PC-9 (cell line): ENCODE data around the gene SIAH2.

ENCODE experiments used
- EZH2 ChIP-seq: fragments of 200-600 bp; sonication (generic); IDR thresholded peaks from 2 replicates; pipeline ENCODE4 v1.8.0; 2017; ENCODE audit warnings: antibody characterized with exemption, low read depth
- TF ChIP-seq, protein P1 (sequence below): fragments of 200-600 bp; sonication (generic); conservative IDR thresholded peaks from 2 replicates; pipeline ENCODE4 v1.6.1; 2017; ENCODE audit warnings: mixed run types, antibody characterized with exemption, mild to moderate bottlenecking, moderate library complexity

DNA sequence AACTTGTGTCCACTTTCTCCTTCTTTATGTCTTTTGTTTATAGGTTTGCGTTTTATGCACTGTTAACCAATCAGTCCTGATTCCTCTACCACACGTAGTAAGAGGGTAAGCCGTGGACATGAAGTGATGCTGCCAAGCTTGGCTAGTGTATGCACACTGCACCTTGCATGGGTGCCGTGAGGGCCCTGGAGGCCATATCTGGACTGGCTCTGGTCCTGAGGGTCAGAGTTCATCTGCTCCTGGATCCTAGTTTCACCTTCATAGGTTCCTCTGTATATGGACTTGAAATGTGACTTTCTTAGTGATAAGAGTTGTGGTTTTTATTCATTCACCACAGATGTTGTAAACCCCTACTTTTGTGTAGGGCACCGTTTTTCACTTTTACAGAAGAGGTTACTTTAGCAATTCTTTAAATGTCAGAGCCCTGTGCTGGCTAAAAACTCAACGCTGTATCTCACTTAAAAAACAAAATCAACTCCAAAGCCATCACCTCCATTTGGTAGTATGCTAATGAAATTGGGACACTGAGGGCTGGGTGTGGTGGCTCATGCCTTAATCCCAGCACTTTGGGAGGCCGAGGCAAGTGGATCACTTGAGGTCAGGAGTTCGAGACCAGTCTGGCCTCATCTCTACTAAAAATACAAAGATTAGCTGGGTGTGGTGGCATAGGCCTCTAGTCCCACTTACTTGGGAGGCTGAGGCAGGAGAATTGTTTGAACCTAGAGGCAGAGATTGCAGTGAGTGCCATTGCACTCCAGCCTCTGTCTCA is 22.9 kb downstream of the SIAH2 start:
- no peak for TF ChIP-seq EZH2
- TF ChIP-seq, protein P1, sequence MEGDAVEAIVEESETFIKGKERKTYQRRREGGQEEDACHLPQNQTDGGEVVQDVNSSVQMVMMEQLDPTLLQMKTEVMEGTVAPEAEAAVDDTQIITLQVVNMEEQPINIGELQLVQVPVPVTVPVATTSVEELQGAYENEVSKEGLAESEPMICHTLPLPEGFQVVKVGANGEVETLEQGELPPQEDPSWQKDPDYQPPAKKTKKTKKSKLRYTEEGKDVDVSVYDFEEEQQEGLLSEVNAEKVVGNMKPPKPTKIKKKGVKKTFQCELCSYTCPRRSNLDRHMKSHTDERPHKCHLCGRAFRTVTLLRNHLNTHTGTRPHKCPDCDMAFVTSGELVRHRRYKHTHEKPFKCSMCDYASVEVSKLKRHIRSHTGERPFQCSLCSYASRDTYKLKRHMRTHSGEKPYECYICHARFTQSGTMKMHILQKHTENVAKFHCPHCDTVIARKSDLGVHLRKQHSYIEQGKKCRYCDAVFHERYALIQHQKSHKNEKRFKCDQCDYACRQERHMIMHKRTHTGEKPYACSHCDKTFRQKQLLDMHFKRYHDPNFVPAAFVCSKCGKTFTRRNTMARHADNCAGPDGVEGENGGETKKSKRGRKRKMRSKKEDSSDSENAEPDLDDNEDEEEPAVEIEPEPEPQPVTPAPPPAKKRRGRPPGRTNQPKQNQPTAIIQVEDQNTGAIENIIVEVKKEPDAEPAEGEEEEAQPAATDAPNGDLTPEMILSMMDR = no peak
